Measurements from ENCODE around the gene IL37. TPM values are rescaled to one million over a fixed set of nuclear protein-coding genes. Genes with fewer than 3 reads are reported as not detected.

IL37 gene
- polyA plus RNA-seq, 1 donor from 2014 or later, result not detected

DNA sequence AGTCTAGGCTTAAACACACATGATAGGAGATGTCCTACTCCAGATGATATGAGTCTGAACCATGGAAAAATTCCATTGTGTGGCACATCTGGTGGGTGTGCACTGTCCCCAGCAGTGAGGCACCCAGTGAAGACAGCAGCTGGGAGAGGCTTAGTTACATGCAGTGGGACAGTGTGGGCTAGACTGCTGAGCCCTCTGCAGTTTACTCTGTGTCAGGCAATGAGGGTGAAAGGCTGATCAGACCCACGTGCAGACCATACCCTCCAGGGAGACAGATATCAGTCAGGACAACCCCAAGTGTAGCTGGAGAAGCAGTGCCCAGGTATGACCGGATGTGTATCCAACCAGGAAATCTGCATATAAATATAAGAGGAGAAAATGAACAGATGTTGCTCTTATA is 13.4 kb downstream of the IL37 start:
- H3K27me3 ChIP-seq (ENCODE audit: insufficient read depth, low read depth, low read length), result no peaks in the 10 kb centered on the region
- H3K4me2 ChIP-seq (ENCODE audit: low read length), result no peak overlapping the region
- H3F3A ChIP-seq (ENCODE audit: insufficient read depth, low read length, poor library complexity, severe bottlenecking), result no peaks in the 10 kb centered on the region
- H3K4me3 ChIP-seq (ENCODE audit: low read length), result no peak overlapping the region
- no peaks in the 10 kb centered on the region for H3K9me3 ChIP-seq (ENCODE audit: low read length)
- H3K9me2 ChIP-seq (ENCODE audit: insufficient read depth, low read length), result no peaks in the 10 kb centered on the region
- no peak overlapping the region for H2AFZ ChIP-seq (ENCODE audit: low read depth, low read length)
- no peaks in the 10 kb centered on the region for H3K36me3 ChIP-seq (ENCODE audit: insufficient read depth, low read length)
- no peak overlapping the region for H3K27ac ChIP-seq (ENCODE audit: low read length)
- H3K79me2 ChIP-seq (replicated peaks; ENCODE audit: insufficient read depth, low read length), result no peaks in the 10 kb centered on the region
- no peak overlapping the region for H3K9ac ChIP-seq (ENCODE audit: low read length)
- TF ChIP-seq RAD21 (conservative IDR thresholded peaks at IDR 0.05) (no peak), SMC3 (conservative IDR thresholded peaks at IDR 0.05; ENCODE audit: poor library complexity) (no peak), POLR2AphosphoS5 (IDR thresholded peaks at IDR 0.05) (no peak), MXI1 (conservative IDR thresholded peaks at IDR 0.05; ENCODE audit: poor library complexity, severe bottlenecking) (no peak), EP300 (conservative IDR thresholded peaks at IDR 0.05; ENCODE audit: poor library complexity, severe bottlenecking) (no peak), EZH2 (IDR thresholded peaks at IDR 0.05; ENCODE audit: borderline replicate concordance, insufficient read depth, low read length, poor library complexity, severe bottlenecking) (no peak), TAF1 (IDR thresholded peaks at IDR 0.05; ENCODE audit: low read depth) (no peak)
- TF ChIP-seq, protein P1, sequence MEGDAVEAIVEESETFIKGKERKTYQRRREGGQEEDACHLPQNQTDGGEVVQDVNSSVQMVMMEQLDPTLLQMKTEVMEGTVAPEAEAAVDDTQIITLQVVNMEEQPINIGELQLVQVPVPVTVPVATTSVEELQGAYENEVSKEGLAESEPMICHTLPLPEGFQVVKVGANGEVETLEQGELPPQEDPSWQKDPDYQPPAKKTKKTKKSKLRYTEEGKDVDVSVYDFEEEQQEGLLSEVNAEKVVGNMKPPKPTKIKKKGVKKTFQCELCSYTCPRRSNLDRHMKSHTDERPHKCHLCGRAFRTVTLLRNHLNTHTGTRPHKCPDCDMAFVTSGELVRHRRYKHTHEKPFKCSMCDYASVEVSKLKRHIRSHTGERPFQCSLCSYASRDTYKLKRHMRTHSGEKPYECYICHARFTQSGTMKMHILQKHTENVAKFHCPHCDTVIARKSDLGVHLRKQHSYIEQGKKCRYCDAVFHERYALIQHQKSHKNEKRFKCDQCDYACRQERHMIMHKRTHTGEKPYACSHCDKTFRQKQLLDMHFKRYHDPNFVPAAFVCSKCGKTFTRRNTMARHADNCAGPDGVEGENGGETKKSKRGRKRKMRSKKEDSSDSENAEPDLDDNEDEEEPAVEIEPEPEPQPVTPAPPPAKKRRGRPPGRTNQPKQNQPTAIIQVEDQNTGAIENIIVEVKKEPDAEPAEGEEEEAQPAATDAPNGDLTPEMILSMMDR (IDR thresholded peaks at IDR 0.05; ENCODE audit: poor library complexity, severe bottlenecking), result no peak
- TF ChIP-seq, protein P2, sequence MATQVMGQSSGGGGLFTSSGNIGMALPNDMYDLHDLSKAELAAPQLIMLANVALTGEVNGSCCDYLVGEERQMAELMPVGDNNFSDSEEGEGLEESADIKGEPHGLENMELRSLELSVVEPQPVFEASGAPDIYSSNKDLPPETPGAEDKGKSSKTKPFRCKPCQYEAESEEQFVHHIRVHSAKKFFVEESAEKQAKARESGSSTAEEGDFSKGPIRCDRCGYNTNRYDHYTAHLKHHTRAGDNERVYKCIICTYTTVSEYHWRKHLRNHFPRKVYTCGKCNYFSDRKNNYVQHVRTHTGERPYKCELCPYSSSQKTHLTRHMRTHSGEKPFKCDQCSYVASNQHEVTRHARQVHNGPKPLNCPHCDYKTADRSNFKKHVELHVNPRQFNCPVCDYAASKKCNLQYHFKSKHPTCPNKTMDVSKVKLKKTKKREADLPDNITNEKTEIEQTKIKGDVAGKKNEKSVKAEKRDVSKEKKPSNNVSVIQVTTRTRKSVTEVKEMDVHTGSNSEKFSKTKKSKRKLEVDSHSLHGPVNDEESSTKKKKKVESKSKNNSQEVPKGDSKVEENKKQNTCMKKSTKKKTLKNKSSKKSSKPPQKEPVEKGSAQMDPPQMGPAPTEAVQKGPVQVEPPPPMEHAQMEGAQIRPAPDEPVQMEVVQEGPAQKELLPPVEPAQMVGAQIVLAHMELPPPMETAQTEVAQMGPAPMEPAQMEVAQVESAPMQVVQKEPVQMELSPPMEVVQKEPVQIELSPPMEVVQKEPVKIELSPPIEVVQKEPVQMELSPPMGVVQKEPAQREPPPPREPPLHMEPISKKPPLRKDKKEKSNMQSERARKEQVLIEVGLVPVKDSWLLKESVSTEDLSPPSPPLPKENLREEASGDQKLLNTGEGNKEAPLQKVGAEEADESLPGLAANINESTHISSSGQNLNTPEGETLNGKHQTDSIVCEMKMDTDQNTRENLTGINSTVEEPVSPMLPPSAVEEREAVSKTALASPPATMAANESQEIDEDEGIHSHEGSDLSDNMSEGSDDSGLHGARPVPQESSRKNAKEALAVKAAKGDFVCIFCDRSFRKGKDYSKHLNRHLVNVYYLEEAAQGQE (IDR thresholded peaks at IDR 0.05; ENCODE audit: borderline replicate concordance), result no peak
- no peaks in the 10 kb centered on the region for H4K20me1 ChIP-seq (ENCODE audit: insufficient read depth)

DNA sequence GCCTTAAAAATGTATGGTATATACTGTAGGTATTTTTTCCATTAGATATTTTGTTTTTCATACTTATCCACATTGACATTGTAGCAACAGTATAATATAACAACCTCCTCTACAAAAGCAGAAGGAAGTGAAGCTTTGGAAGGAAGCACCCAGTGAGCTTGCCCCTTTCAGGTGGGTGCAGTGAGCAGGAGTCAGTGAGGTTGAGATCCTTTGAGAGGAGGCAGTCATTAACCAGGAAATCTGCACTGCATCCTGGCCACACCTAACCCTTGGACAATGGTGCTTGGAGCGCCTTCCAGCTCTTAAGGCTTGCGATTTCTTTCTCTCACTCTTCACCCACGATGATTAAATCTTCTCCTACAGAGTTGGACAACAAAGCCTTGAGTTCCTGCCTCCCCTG is 13.9 kb downstream of the IL37 start:
- Histone ChIP-seq H3F3A (ENCODE audit: insufficient read depth, low read length, poor library complexity, severe bottlenecking) (no peaks in the 10 kb centered on the region), H3K27ac (ENCODE audit: low read length) (no peak overlapping the region), H3K9me3 (ENCODE audit: low read length) (no peaks in the 10 kb centered on the region), H3K36me3 (ENCODE audit: insufficient read depth, low read length) (no peaks in the 10 kb centered on the region), H4K20me1 (ENCODE audit: insufficient read depth) (no peaks in the 10 kb centered on the region), H3K27me3 (ENCODE audit: insufficient read depth, low read depth, low read length) (no peaks in the 10 kb centered on the region), H3K4me2 (ENCODE audit: low read length) (no peak overlapping the region), H3K9me2 (ENCODE audit: insufficient read depth, low read length) (no peaks in the 10 kb centered on the region), H3K9ac (ENCODE audit: low read length) (no peak overlapping the region), H3K79me2 (replicated peaks; ENCODE audit: insufficient read depth, low read length) (no peaks in the 10 kb centered on the region), H3K4me3 (ENCODE audit: low read length) (no peak overlapping the region), H2AFZ (ENCODE audit: low read depth, low read length) (no peak overlapping the region)
- no peak for TF ChIP-seq TAF1 (IDR thresholded peaks at IDR 0.05; ENCODE audit: low read depth)
- no peak for TF ChIP-seq EZH2 (IDR thresholded peaks at IDR 0.05; ENCODE audit: borderline replicate concordance, insufficient read depth, low read length, poor library complexity, severe bottlenecking)
- no peak for TF ChIP-seq MXI1 (conservative IDR thresholded peaks at IDR 0.05; ENCODE audit: poor library complexity, severe bottlenecking)
- no peak for TF ChIP-seq RAD21 (conservative IDR thresholded peaks at IDR 0.05)
- TF ChIP-seq, protein P2 (IDR thresholded peaks at IDR 0.05; ENCODE audit: borderline replicate concordance), result no peak
- TF ChIP-seq, protein P1 (IDR thresholded peaks at IDR 0.05; ENCODE audit: poor library complexity, severe bottlenecking), result no peak
- no peak for TF ChIP-seq POLR2AphosphoS5 (IDR thresholded peaks at IDR 0.05)
- no peak for TF ChIP-seq EP300 (conservative IDR thresholded peaks at IDR 0.05; ENCODE audit: poor library complexity, severe bottlenecking)
- no peak for TF ChIP-seq SMC3 (conservative IDR thresholded peaks at IDR 0.05; ENCODE audit: poor library complexity)

Measured in neural cell (in vitro differentiated cells).